HG03558 (cell line): ENCODE measurements around the gene NEK7.
"Not testable (repeated sequence)": the region's sequence is repeated elsewhere in the genome, so short reads cannot be mapped to it uniquely, and the experiment has no call there.

ENCODE experiments used
- ATAC-seq: cut with Tn5 transposase; IDR thresholded peaks from one replicate; pipeline ENCODE4 v1.9.1; 2021; ENCODE audit warnings: moderate number of reproducible peaks; ENCODE audit not compliant: unreplicated experiment; ENCODE audit errors: extremely low read depth

The NEK7 gene

GRCh38 chr1:198167436-198167934 lies 10.7 kb downstream of the NEK7 start:
- ATAC-seq, result peak; percentile 30

- ATAC-seq, result no peak
Measured at GRCh38 chr1:198168227-198168626, 11.4 kb downstream of the NEK7 start.

- no peak for ATAC-seq
Measured at GRCh38 chr1:198169672-198170071, 12.9 kb downstream of the NEK7 start.

- ATAC-seq, result no peak
Measured at GRCh38 chr1:198171667-198172540, 15.1 kb downstream of the NEK7 start.

GRCh38 chr1:198173832-198174231 lies 17.0 kb downstream of the NEK7 start:
- no peak for ATAC-seq

GRCh38 chr1:198174297-198174696 lies 17.5 kb downstream of the NEK7 start:
- peak; percentile 38 for ATAC-seq

- peak; percentile 44 for ATAC-seq
Measured at GRCh38 chr1:198175423-198176170, 18.8 kb downstream of the NEK7 start.

GRCh38 chr1:198176179-198176578 lies 19.4 kb downstream of the NEK7 start:
- no peak for ATAC-seq

- no peak for ATAC-seq
Measured at GRCh38 chr1:198177546-198177945, 20.7 kb downstream of the NEK7 start.

- no peak for ATAC-seq
Measured at GRCh38 chr1:198178615-198179014, 21.8 kb downstream of the NEK7 start.

- peak; percentile 39 for ATAC-seq
Measured at GRCh38 chr1:198179556-198179981, 22.8 kb downstream of the NEK7 start.

- ATAC-seq, result no peak
Measured at GRCh38 chr1:198183605-198184004, 26.8 kb downstream of the NEK7 start.

- ATAC-seq, result no peak
Measured at GRCh38 chr1:198184516-198184915, 27.7 kb downstream of the NEK7 start.

- ATAC-seq, result no peak
Measured at GRCh38 chr1:198185146-198185545, 28.3 kb downstream of the NEK7 start.

GRCh38 chr1:198185759-198186158 lies 29.0 kb downstream of the NEK7 start:
- ATAC-seq, result peak; percentile 79

- ATAC-seq, result no peak
Measured at GRCh38 chr1:198186916-198187580, 30.2 kb downstream of the NEK7 start.

GRCh38 chr1:198187973-198188588 lies 31.3 kb downstream of the NEK7 start:
- no peak for ATAC-seq

GRCh38 chr1:198191117-198191516 lies 34.3 kb downstream of the NEK7 start:
- no peak for ATAC-seq

- not testable (repeated sequence) for ATAC-seq
Measured at GRCh38 chr1:198193871-198194270, 37.1 kb downstream of the NEK7 start.

- no peak for ATAC-seq
Measured at GRCh38 chr1:198196630-198197029, 39.8 kb downstream of the NEK7 start.
